GM18519 (cell line): Measurements from ENCODE around the gene SPIRE2.
"Not testable (repeated sequence)": the region's sequence is repeated elsewhere in the genome, so short reads cannot be mapped to it uniquely, and the experiment has no call there.

ENCODE experiments used
- ATAC-seq: cut with Tn5 transposase; IDR thresholded peaks from one replicate; pipeline ENCODE4 v1.9.1; 2021; ENCODE audit warnings: mild to moderate bottlenecking, moderate library complexity; ENCODE audit not compliant: unreplicated experiment, low FRiP score

Gene SPIRE2

GRCh38 chr16:89912143-89912542 lies 83.9 kb downstream of the SPIRE2 start:
- no peak for ATAC-seq

DNA sequence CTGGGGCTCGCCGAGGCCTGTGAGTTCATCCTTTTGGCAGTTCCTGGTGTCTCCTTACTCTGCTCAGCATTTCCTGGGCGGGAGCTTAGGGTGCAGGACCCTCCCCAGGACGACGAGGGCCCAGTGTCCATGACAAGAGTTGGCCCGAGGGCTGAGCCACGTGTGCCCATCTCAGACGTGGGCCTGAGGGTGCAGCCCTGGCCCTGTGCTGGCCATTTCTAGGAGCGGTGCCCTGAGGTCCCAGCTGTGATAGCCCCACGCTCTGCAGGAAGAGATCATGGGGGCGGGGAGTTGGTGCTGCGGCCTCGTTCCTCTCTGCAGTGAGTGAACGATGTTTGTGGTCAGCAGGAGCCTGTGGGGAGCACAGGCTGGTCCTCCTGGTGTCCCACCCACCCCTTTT lies 84.4 kb downstream of the SPIRE2 start:
- ATAC-seq: no peak

DNA sequence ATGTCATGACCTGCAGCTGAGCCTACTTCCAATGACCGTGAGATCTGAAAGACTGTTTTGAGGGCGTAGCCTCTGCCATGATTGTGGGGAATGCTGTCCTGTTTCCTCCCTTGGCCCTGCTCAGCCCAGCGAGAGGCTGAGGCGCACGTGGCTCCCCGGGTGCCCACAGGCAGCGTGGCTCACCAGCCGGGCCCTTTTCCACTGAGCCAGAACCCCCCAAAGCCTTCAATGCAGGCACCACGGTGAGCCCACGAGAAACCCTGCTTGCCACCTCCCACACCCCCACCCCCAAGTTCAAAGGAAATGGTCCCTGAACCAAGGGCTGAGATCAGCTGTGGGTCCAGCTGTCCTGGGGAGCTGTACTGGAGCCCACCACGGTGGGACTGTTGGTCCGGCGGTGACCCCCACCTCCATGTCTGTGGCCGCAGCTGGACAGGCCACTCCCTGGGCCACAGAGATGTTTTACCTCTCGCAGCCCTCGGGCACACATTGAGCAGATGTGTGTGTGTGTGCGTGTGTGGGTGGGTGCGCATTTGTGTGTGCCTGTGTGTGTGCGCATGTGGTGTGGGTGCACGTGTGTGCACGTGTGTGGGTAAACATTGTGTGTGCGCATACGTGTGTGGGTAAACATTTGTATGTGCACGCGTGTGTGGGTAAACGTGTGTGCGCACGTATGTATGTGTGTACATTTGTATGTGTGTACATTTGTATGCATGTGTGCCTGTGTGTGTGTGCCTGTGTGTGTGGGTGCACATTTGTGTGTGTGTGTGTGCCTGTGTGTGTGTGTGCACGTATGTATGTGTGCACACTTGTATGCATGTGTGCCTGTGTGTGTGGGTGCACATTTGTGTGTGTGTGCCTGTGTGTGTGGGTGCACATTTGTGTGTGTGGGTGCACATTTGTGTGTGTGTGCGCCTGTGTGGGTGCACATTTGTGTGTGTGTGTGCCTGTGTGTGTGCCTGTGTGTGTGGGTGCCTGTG lies 85.4 kb downstream of the SPIRE2 start:
- no peak for ATAC-seq

- ATAC-seq: not testable (repeated sequence)
Observed at GRCh38 chr16:89914642-89915285, 86.5 kb downstream of the SPIRE2 start.

DNA sequence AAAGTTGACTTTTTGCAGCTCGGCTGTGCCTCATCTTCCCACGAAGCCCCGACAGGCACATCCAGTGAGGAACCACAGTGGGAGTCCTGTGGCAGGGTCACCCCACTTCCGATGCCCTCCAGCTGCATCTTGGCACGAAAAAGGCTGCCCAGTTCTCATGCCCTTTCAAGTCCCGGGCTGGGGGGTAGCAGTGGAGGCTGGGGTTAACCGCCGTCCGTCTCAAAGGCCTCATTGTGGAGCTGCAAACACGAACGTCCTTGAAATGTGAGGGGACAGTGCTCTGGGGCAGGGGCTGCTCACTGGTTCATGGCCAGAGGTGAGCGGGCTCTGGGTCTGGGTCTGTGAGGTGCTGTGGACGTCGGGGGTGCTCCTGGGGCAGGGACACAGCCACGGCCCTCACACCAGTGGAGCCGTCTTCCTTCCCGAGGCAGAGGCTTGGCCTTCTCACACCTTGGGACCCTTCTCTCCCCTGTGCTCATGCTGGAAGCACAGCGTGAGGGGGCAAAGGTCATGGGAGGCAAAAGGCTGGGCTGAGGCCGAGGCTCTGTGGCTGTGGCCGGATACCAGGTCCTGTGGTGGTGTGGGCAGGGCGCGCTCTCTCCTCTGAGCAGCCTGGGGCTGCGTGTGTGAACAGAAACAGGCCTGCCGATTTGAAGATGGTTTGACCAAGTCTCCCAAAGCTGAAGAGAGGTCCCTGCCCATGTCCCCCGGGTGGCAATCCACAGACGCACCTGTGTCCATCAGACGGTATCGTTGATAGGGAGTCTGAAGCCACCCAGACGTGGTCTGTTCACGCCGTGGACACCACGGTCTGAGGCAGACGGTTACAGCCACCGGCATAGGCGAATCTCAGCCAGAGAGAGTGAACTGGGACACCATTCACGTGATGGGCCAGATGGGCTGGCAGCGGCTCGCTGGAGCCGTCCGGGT lies 87.3 kb downstream of the SPIRE2 start:
- ATAC-seq: no peak

GRCh38 chr16:89917773-89918452 lies 89.6 kb downstream of the SPIRE2 start:
- ATAC-seq: no peak

GRCh38 chr16:89918453-89919347 lies 90.4 kb downstream of the SPIRE2 start, which contains the start of gene MC1R:
Gene MC1R, plus strand, starts transcription at chr16:89918862. Its CDS starts 397 bp downstream, at chr16:89919259.
- ATAC-seq: no peak

DNA sequence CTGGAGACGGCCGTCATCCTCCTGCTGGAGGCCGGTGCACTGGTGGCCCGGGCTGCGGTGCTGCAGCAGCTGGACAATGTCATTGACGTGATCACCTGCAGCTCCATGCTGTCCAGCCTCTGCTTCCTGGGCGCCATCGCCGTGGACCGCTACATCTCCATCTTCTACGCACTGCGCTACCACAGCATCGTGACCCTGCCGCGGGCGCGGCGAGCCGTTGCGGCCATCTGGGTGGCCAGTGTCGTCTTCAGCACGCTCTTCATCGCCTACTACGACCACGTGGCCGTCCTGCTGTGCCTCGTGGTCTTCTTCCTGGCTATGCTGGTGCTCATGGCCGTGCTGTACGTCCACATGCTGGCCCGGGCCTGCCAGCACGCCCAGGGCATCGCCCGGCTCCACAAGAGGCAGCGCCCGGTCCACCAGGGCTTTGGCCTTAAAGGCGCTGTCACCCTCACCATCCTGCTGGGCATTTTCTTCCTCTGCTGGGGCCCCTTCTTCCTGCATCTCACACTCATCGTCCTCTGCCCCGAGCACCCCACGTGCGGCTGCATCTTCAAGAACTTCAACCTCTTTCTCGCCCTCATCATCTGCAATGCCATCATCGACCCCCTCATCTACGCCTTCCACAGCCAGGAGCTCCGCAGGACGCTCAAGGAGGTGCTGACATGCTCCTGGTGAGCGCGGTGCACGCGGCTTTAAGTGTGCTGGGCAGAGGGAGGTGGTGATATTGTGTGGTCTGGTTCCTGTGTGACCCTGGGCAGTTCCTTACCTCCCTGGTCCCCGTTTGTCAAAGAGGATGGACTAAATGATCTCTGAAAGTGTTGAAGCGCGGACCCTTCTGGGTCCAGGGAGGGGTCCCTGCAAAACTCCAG lies 91.5 kb downstream of the SPIRE2 start:
- ATAC-seq: no peak

DNA sequence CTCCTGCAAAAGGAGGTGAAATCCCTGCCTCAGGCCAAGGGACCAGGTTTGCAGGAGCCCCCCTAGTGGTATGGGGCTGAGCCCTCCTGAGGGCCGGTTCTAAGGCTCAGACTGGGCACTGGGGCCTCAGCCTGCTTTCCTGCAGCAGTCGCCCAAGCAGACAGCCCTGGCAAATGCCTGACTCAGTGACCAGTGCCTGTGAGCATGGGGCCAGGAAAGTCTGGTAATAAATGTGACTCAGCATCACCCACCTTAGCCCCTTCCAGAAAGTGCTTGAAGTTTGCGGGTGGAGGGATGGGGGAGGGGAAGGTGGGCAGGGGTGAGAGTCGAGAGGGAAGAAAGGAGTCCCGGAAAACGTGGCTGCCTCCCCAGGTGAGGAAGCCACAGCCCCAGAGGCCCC lies 92.4 kb downstream of the SPIRE2 start:
- ATAC-seq: no peak
